Tibial nerve (tissue), 4 donors: Measurements from ENCODE around the gene SSTR3.

Source experiments
- EP300 ChIP-seq, 2 donors: sonication (generic); formaldehyde crosslinking; IDR thresholded peaks; one replicate each; pipeline ENCODE4 v1.6.1; 2017; ENCODE audit warnings: antibody characterized with exemption in 2 of 2, mild to moderate bottlenecking in 1 of 2
- POLR2A ChIP-seq, 2 donors: fragments of 450-650 bp; IDR thresholded peaks; one replicate each; pipeline ENCODE4 v1.6.1; 2017; ENCODE audit warnings: antibody characterized with exemption in 2 of 2, mild to moderate bottlenecking in 2 of 2, moderate library complexity in 2 of 2
- TF ChIP-seq, protein P1 (sequence below), 5 experiments: fragments of 200-600 bp in 3 of 5; fragments of 450-650 bp in 2 of 5; sonication (generic) in 3 of 5; IDR thresholded peaks; one replicate each; pipeline ENCODE4 v1.5.1; 2016 to 2019; ENCODE audit warnings: antibody characterized with exemption in 5 of 5, mild to moderate bottlenecking in 3 of 5, moderate library complexity in 2 of 5

DNA sequence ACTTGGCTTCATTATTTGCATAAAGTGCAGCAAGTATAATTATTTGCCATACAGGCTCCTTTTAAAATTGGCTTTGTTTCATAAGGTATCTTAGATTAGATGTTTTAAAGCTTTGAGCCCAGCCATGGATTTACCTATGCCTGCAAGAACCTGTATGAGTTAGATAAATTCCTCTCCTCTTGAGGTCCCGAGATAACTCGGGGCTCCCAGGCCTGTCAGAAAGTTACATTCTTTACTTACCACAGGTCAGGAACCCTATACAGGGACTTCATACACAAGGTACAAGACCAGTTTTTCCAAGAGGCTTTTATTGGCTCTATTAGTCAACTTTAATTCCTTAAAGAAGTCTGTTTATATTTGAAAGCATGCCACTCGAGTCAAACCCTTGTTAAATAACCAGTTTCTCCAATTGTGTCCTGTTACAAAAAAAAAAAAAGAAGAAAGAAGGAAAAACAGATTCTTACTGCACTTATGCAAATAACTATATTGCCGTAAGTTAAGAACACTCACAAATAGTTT, 22.0 kb downstream of the SSTR3 start:
- TF ChIP-seq, protein P1, sequence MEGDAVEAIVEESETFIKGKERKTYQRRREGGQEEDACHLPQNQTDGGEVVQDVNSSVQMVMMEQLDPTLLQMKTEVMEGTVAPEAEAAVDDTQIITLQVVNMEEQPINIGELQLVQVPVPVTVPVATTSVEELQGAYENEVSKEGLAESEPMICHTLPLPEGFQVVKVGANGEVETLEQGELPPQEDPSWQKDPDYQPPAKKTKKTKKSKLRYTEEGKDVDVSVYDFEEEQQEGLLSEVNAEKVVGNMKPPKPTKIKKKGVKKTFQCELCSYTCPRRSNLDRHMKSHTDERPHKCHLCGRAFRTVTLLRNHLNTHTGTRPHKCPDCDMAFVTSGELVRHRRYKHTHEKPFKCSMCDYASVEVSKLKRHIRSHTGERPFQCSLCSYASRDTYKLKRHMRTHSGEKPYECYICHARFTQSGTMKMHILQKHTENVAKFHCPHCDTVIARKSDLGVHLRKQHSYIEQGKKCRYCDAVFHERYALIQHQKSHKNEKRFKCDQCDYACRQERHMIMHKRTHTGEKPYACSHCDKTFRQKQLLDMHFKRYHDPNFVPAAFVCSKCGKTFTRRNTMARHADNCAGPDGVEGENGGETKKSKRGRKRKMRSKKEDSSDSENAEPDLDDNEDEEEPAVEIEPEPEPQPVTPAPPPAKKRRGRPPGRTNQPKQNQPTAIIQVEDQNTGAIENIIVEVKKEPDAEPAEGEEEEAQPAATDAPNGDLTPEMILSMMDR (IDR thresholded peaks at IDR 0.05): no peak
- TF ChIP-seq POLR2A (IDR thresholded peaks at IDR 0.05): no peak
- TF ChIP-seq EP300 (IDR thresholded peaks at IDR 0.05): no peak
